Measurements from ENCODE around the gene DAG1.
A peak's percentile ranks its signal among the peaks of the same experiment; 100 is the strongest.

Gene DAG1

GRCh38 chr3:49531715-49532114 lies 61.6 kb downstream of the DAG1 start:
- no peak for TF ChIP-seq CTCF (conservative IDR thresholded peaks at IDR 0.05; ENCODE audit: low read depth)
- CTCF ChIA-PET: interaction anchor here (0.6 kb wide), 1 partner anchor 140 kb away, joined by 6 read pairs; no protein-coding TSS in a partner anchor
- POLR2A ChIA-PET (ENCODE audit: low non-redundant PET): no interaction called here
- H3K27ac ChIP-seq: no peak overlapping the region
- no peak for DNase-seq (ENCODE audit: low spot score)

GRCh38 chr3:49533031-49533430 lies 63.0 kb downstream of the DAG1 start:
- DNase-seq (ENCODE audit: low spot score): no peak
- TF ChIP-seq CTCF (conservative IDR thresholded peaks at IDR 0.05; ENCODE audit: low read depth): no peak
- CTCF ChIA-PET: no interaction called here
- POLR2A ChIA-PET (ENCODE audit: low non-redundant PET): no interaction called here
- H3K27ac ChIP-seq: 0 out of 2 replicates have a peak overlapping the region, but pooled peaks have one; percentile 16

- no peak overlapping the region for H3K27ac ChIP-seq
- no peak for TF ChIP-seq CTCF (conservative IDR thresholded peaks at IDR 0.05; ENCODE audit: low read depth)
- DNase-seq (ENCODE audit: low spot score): no peak
- POLR2A ChIA-PET (ENCODE audit: low non-redundant PET): no interaction called here
- CTCF ChIA-PET: no interaction called here
Measured at GRCh38 chr3:49533786-49534519, 63.9 kb downstream of the DAG1 start.

- H3K27ac ChIP-seq: peak overlapping the region; percentile 15
- POLR2A ChIA-PET (ENCODE audit: low non-redundant PET): interaction anchor here (1.6 kb wide), 1 partner anchor 138 kb away, joined by 4 read pairs; no protein-coding TSS in a partner anchor
- CTCF ChIA-PET: no interaction called here
- no peak for DNase-seq (ENCODE audit: low spot score)
- no peak for TF ChIP-seq CTCF (conservative IDR thresholded peaks at IDR 0.05; ENCODE audit: low read depth)
Measured at GRCh38 chr3:49534581-49535441, 64.7 kb downstream of the DAG1 start.

DNA sequence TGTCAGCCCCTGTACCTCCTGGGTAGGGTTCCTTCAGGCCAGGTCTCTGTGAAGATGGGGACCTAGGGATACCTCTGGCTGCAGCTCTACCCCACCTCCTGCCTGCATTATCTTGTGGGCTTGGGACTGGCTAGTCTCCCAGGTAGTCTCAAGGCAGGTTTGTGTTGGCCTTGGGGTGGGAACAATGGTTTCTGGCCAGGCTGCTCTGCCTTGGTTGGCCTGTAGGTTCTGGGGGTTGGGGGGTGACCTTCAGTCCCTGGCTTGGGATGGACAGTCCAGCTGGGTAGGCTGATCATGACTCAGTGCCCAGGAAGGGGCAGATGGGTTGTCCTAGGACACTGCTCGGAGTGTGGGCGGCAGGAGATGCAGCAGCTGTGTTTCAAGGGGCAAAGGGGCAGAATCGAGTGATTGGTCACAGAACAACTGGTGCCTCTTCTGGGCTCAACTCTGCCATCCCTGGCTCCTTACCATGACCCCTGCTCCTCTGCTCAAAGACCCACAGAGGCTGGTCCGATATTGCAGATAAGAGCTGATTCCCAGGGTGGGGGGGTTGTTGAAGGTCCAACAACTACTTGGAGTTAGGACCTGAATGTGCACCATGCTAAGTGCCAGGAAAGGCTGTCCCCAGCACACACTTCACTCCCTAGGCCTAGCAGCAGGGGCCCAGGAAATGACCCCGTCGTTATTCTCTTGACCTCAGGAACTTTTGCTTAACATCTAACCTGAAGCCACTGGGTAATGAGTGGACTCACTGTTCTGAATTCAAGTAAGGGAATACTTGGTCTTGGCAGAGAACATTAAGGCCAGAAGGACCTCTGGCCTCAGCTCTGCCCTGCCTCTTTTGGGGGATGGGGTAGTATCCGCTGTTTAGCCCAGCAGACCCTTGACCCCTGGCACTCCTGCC lies 66.2 kb downstream of the DAG1 start:
- no peak for TF ChIP-seq CTCF (conservative IDR thresholded peaks at IDR 0.05; ENCODE audit: low read depth)
- POLR2A ChIA-PET (ENCODE audit: low non-redundant PET): interaction anchor here (1.6 kb wide), 1 partner anchor 137 kb away, joined by 4 read pairs; no protein-coding TSS in a partner anchor
- CTCF ChIA-PET: no interaction called here
- H3K27ac ChIP-seq: peak overlapping the region; percentile 36
- no peak for DNase-seq (ENCODE audit: low spot score)

All from RWPE1 (cell line).